ENCODE measurements around the gene GMDS.

GRCh38 chr6:1739220-1739619 is 506.2 kb downstream of the GMDS start:
- no peak for TF ChIP-seq CTCF (conservative IDR thresholded peaks at IDR 0.05; ENCODE audit: low read length)
- TF ChIP-seq EZH2phosphoT487 (IDR thresholded peaks at IDR 0.05; ENCODE audit: borderline replicate concordance): no peak

Data from Loucy (cell line).